ENCODE measurements around the gene CD82. TPM values are rescaled to one million over a fixed set of nuclear protein-coding genes. Genes with fewer than 3 reads are reported as not detected.
A peak's percentile ranks its signal among the peaks of the same experiment; 100 is the strongest.

The CD82 gene
- total and polyA plus RNA-seq, 3 donors from 2014 or later = 5.0 to 13.7 (median 13.0) TPM

DNA sequence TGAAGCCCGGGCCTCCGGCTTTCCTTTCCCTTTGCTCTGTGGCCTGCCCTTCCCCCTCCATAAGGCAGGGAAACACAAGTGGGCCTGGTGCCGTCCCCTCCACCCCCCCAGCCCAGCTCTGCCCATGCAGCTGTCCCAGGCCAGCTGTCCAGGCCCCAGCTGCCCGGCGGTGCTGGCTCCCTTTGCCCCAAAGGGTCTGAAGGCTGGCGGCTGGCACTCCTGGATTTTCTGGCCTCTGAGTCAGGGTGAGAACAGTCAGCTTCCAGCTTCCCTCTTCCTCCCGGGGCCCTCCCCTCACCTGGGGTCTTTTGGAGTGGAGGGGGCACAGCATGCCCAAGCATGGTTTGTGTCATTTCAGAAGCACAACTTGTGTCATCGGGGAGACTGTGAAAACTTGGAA lies 27.8 kb downstream of the CD82 start:
- Histone ChIP-seq H3K27me3 (no peaks in the 10 kb centered on the region), H3K27ac (no peak overlapping the region), H3K4me3 (no peak overlapping the region), H3K36me3 (ENCODE audit: low read depth, missing control alignments) (no peaks in the 10 kb centered on the region), H3K4me1 (peaks cover 31% of the 10 kb centered on the region), H3K9me3 (no peaks in the 10 kb centered on the region)
- WGBS, 2 donors = 65 to 80% methylated on average over 8 of the region's 8 CpGs
- intact Hi-C loops (cut with DNase I; ENCODE audit: low total_unique reads) = no loop called here
- DNase-seq = no peak
- TF ChIP-seq POLR2A (IDR thresholded peaks at IDR 0.05) (no peak), CTCF (IDR thresholded peaks at IDR 0.05) (no peak)

DNA sequence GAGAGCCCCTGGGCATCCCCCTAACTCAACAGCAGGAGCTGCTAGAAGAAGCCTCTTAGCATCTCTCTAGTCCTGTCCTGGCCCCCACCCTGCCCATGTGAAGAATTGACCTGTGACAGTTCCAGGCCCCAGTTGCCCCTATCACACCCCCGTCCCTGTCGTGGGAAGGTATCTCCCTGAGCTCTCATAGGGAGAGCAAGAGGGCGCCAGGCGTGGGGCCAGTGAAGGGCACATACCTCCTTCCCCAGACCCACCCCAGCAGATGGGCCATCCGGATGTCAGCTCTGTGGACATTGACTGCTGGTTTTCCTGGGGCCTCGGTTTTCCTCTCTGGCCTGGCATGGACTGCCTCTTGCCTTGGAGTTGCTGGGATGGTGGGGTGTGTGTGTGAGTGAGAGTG lies 29.5 kb downstream of the CD82 start:
- DNase-seq = no peak
- no peak for TF ChIP-seq POLR2A (IDR thresholded peaks at IDR 0.05)
- no peak for TF ChIP-seq CTCF (IDR thresholded peaks at IDR 0.05)
- intact Hi-C loops (cut with DNase I; ENCODE audit: low total_unique reads) = no loop called here
- no peaks in the 10 kb centered on the region for H3K36me3 ChIP-seq (ENCODE audit: low read depth, missing control alignments)
- H3K27ac ChIP-seq = no peak overlapping the region
- WGBS, 2 donors = 72 to 85% methylated on average over 4 to 6 of the region's 6 CpGs
- H3K9me3 ChIP-seq = no peaks in the 10 kb centered on the region
- no peak overlapping the region for H3K4me3 ChIP-seq
- H3K27me3 ChIP-seq = no peaks in the 10 kb centered on the region
- H3K4me1 ChIP-seq = peaks cover 31% of the 10 kb centered on the region

DNA sequence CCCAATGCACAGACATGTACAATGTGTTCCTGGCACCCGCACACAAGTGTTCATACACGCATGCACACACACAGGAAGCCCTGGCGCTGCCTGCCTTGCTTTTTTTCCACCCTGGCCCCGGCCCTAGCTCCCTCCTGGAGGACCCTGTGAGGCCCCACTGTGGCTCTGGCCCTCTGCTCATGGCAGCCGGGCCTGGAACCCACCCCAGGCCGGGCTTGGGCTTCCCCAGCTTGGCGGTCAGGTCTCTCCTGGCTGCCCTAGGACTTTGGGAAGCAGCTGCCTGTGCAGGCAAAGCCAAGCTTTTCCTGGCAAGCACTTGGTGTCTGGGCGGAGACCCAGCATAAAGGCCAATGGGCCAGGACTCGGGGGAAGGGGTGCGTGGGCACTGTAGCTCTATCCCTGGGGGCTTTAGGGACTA lies 30.5 kb downstream of the CD82 start:
- Histone ChIP-seq H3K27ac (peak overlapping the region in 1 of 2 donors; percentile 41), H3K4me1 (peaks cover 31% of the 10 kb centered on the region), H3K27me3 (no peaks in the 10 kb centered on the region), H3K4me3 (no peak overlapping the region), H3K9me3 (no peaks in the 10 kb centered on the region), H3K36me3 (ENCODE audit: low read depth, missing control alignments) (no peaks in the 10 kb centered on the region)
- intact Hi-C loops (cut with DNase I; ENCODE audit: low total_unique reads) = no loop called here
- peak; percentile 51 for DNase-seq
- TF ChIP-seq CTCF (IDR thresholded peaks at IDR 0.05) = no peak
- no peak for TF ChIP-seq POLR2A (IDR thresholded peaks at IDR 0.05)
- WGBS, 2 donors = 53 to 75% methylated on average over 10 of the region's 10 CpGs

GRCh38 chr11:44596525-44597276 lies 31.2 kb downstream of the CD82 start:
- peaks cover 31% of the 10 kb centered on the region for H3K4me1 ChIP-seq
- no peaks in the 10 kb centered on the region for H3K36me3 ChIP-seq (ENCODE audit: low read depth, missing control alignments)
- no peak overlapping the region for H3K4me3 ChIP-seq
- TF ChIP-seq POLR2A (IDR thresholded peaks at IDR 0.05) = no peak
- no peak for TF ChIP-seq CTCF (IDR thresholded peaks at IDR 0.05)
- intact Hi-C loops (cut with DNase I; ENCODE audit: low total_unique reads) = no loop called here
- peak overlapping the region in 1 of 2 donors; percentile 41 for H3K27ac ChIP-seq
- no peak for DNase-seq
- WGBS, 2 donors = 68 to 79% methylated on average over 7 to 13 of the region's 13 CpGs
- H3K27me3 ChIP-seq = no peaks in the 10 kb centered on the region
- no peaks in the 10 kb centered on the region for H3K9me3 ChIP-seq
